ENCODE results near the gene ANKRD60. TPM values are rescaled to one million over a fixed set of nuclear protein-coding genes. Genes with fewer than 3 reads are reported as not detected.

Gene ANKRD60
- total RNA-seq, 2 donors from 2014 or later = not detected

DNA sequence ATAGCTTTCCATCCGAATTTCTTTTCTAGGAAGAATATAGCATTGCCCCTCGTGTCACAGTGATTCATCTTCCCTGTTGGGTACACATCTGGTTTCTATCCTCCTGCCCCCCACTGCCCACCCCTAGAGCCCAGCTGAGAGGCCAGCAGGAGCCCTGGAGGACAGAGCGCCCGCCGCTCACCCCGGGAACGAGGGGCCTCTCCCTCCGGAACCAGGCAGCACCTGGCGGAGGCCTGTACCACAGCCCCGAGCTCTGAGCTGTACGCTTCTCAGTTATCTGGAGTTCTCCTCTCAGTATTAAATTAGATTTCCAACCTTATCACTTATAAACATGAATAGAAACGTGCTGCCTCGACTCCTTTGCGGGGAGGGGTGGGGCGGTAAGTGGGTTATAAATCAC lies 6.0 kb downstream of the ANKRD60 start:
- Mint-ChIP-seq H3K36me3 (ENCODE audit: low read depth) (peaks cover 4% of the 10 kb centered on the region), H3K4me1 (peaks cover 7% of the 10 kb centered on the region), H3K9me3 (peaks cover 6% of the 10 kb centered on the region), H3K27ac (no peak overlapping the region), H3K4me3 (no peak overlapping the region), H3K27me3 (peaks cover 62% of the 10 kb centered on the region)
- ATAC-seq (replicated peaks) = no peak

DNA sequence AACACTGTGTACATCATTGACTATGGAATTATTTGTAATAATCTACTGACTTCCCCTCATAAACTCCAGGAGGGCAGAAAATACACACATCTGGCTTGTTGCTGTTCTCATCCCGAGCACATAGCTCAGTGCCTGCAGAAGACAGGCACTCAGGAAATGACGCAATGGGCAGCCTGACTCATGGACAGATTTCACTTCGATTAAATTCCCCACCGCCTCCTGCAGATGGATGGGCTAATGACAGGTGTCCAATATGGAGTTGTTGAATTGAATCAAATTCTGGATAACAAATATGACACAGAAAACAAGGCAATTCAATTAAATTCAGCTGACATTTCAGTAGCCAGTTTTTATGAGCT lies 9.1 kb downstream of the ANKRD60 start:
- peaks cover 6% of the 10 kb centered on the region for H3K9me3 Mint-ChIP-seq
- H3K4me1 Mint-ChIP-seq = peaks cover 7% of the 10 kb centered on the region
- no peak for ATAC-seq (replicated peaks)
- no peaks in the 10 kb centered on the region for H3K36me3 Mint-ChIP-seq (ENCODE audit: low read depth)
- H3K27me3 Mint-ChIP-seq = peaks cover 49% of the 10 kb centered on the region
- H3K27ac Mint-ChIP-seq = no peak overlapping the region
- H3K4me3 Mint-ChIP-seq = no peak overlapping the region

DNA sequence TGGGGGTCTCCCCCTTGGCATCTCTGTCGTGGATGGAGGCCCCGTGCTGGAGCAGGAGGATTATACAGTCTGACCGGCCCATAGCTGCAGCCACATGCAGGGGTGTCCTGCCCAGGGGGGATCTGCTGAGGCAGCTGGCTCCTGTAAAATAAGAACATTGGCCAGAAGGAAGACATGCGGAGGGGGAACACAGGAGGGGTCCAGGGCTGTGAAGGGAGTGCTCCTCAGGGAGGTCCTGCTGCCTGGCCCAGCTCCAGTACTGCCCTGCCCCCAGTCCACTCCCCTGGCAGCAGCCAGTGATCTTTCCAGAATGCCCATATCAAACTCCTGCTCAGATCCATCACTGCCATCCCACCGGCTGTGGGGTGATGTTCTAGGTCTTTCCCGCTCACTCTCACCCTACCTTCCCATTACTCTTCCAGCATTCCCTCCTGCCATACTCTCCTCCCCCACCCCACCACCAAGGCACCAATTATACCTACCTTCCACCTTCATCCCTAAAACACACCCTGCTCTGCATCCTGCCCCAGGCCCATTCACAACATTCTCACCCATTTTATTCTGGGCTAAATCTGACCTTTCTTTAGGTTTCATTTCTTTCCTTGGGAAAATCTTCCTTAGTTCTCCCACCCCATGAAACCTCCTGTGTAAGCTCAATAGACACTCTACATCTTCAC lies 9.7 kb downstream of the ANKRD60 start:
- H3K4me1 Mint-ChIP-seq = peaks cover 7% of the 10 kb centered on the region
- ATAC-seq (replicated peaks) = no peak
- no peak overlapping the region for H3K27ac Mint-ChIP-seq
- H3K4me3 Mint-ChIP-seq = no peak overlapping the region
- peaks cover 48% of the 10 kb centered on the region for H3K27me3 Mint-ChIP-seq
- H3K36me3 Mint-ChIP-seq (ENCODE audit: low read depth) = no peaks in the 10 kb centered on the region
- peaks cover 6% of the 10 kb centered on the region for H3K9me3 Mint-ChIP-seq

DNA sequence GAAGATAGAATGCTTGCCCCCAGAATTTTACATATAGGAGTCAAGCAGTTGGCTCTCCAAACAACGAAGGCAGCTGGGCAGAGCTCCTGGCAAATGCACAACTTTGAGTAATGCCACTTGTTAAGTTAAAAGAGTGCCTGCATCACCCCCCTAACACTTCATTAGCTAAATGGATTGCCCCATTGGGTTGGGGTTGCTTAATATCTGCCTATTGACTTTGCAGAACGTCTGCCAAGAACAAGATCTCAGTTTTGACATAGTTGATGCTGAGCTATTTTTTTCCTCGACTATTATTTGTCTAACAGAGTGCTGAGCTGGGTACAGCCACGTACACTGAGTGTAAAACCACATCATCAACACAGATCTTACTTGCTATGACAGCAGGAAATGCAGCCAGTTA lies 12.1 kb downstream of the ANKRD60 start:
- Mint-ChIP-seq H3K9me3 (peaks cover 6% of the 10 kb centered on the region), H3K27ac (no peak overlapping the region), H3K4me1 (no peaks in the 10 kb centered on the region), H3K36me3 (ENCODE audit: low read depth) (no peaks in the 10 kb centered on the region), H3K4me3 (no peak overlapping the region), H3K27me3 (peaks cover 33% of the 10 kb centered on the region)
- no peak for ATAC-seq (replicated peaks)

DNA sequence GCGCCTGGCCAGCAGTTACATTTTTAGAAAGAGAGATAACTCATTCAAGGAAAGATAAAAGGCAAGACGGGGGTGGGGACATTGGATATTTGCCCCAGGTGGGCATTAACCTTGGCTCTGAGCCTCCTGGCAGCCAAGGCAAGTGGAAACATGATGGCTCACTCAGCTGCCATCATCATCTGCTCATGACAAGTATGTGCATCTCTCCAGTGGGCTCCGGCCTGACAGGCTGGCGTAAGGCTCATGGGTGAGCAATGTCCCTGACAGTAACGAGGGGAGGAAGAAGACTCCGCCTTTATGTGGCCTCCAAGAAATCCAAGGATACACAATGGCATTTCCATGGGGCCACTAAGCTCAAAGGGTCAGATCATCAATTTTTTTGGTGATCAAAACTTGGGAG lies 13.3 kb downstream of the ANKRD60 start:
- Mint-ChIP-seq H3K27me3 (peaks cover 25% of the 10 kb centered on the region), H3K4me1 (no peaks in the 10 kb centered on the region), H3K27ac (no peak overlapping the region), H3K4me3 (no peak overlapping the region), H3K36me3 (ENCODE audit: low read depth) (no peaks in the 10 kb centered on the region), H3K9me3 (peaks cover 6% of the 10 kb centered on the region)
- ATAC-seq (replicated peaks) = no peak

DNA sequence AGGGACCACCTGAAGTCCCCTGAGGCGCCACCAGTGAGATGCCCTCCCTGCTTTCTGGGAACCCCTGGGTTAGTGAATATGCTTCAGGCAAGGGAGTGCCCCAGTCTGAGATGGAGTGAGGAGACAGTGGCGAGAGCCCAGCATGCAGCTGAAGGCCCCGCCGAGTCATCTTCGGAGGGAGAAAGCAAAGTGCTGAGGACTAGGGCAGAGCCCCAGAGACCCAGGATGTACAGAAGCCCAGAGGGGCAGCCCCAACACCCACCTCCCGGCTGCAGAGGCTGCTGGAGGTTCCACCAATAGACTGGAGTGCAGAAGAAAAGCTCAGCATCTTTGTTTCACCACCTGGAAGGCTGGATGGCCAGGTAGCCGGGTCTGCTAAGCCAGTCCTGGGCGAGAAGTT lies 14.1 kb downstream of the ANKRD60 start:
- no peaks in the 10 kb centered on the region for H3K36me3 Mint-ChIP-seq (ENCODE audit: low read depth)
- no peak overlapping the region for H3K27ac Mint-ChIP-seq
- no peaks in the 10 kb centered on the region for H3K4me1 Mint-ChIP-seq
- no peak overlapping the region for H3K4me3 Mint-ChIP-seq
- ATAC-seq (replicated peaks) = no peak
- peaks cover 19% of the 10 kb centered on the region for H3K27me3 Mint-ChIP-seq
- peaks cover 5% of the 10 kb centered on the region for H3K9me3 Mint-ChIP-seq

DNA sequence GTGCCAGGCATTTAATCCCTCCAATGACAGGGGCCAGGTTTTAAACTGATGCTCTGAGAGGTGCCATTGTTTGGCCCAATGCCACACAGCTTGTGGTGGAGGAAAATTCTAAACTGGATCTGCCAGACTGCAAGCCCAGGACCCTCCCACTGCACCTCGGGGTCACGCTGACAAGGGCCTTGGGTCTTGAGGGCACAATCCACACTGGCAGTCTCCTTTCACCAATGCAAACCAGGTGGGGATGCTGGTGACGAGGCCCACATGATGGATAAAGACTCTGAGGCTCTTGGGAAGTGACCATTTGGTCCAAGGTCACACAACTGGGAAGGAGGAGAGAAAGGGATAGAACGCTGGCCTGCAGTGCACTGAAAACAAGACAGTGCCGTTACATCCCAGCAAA lies 14.7 kb downstream of the ANKRD60 start:
- H3K27me3 Mint-ChIP-seq = peaks cover 13% of the 10 kb centered on the region

DNA sequence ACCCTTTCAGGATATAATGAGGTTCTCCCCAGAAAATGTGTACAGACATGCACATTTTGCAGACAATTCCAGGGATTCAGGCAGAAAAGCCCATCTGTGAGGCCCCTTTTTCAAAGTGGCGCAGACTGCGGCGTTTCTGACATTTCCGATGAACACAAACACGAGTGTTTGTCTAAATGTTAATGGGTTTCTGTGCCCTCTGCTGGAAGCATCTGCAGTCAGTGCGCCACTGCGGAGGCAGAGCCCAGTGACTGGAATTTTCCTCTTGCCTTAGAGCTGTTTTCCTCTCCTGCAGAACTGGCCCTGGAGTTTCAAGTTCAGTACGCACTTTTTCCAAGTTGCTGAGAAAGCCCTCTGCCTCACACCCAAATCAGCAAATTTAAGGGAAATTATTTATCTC lies 15.3 kb downstream of the ANKRD60 start:
- no peak for ATAC-seq (replicated peaks)
- Mint-ChIP-seq H3K27me3 (peaks cover 9% of the 10 kb centered on the region), H3K4me1 (no peaks in the 10 kb centered on the region), H3K9me3 (no peaks in the 10 kb centered on the region), H3K4me3 (no peak overlapping the region), H3K36me3 (ENCODE audit: low read depth) (no peaks in the 10 kb centered on the region), H3K27ac (no peak overlapping the region)

More for the DNA sequence above, 14.7 kb downstream of the ANKRD60 start:
- Mint-ChIP-seq H3K36me3 (ENCODE audit: low read depth) (no peaks in the 10 kb centered on the region), H3K4me3 (no peak overlapping the region), H3K27ac (no peak overlapping the region), H3K4me1 (no peaks in the 10 kb centered on the region), H3K9me3 (no peaks in the 10 kb centered on the region)
- ATAC-seq (replicated peaks) = no peak

DNA sequence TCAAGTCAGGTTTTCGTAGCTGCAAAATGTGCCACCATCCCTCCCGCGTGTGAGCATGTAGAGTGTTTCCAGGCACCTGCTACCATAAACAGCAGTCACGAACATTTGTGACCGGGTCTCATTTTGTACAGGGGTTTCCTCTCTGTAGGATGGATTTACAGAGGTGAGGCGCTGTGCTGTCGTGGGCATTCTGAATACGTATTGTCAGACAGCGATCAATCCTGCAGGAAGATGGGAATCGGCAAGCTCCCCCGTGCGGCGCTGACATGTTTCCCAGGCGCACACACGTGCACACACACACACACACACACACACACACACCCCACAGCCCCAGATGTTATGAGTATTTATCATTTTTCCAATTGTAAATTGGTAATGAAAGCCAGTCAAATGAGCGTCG lies 15.8 kb downstream of the ANKRD60 start:
- no peaks in the 10 kb centered on the region for H3K36me3 Mint-ChIP-seq (ENCODE audit: low read depth)
- no peak for ATAC-seq (replicated peaks)
- no peak overlapping the region for H3K4me3 Mint-ChIP-seq
- no peaks in the 10 kb centered on the region for H3K9me3 Mint-ChIP-seq
- H3K4me1 Mint-ChIP-seq = no peaks in the 10 kb centered on the region
- H3K27me3 Mint-ChIP-seq = peaks cover 9% of the 10 kb centered on the region
- H3K27ac Mint-ChIP-seq = no peak overlapping the region

DNA sequence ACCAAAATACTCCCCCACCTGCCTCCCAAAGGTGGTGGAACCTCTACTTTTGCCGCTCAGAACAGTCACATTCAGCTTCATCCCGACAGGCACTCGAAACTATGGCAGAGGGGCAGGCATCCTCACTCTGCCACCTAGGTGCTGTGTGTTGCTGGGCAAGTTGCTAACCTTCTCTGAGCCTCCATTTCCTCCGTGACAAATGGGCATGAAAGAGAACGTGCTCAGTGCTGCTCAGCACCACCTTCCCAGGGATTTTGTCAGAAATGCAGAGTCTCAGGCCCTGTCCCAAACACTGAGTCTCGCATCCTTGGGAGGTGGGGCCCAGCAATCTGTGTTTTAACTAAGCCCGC lies 18.1 kb downstream of the ANKRD60 start:
- Mint-ChIP-seq H3K27ac (no peak overlapping the region), H3K4me3 (no peak overlapping the region), H3K36me3 (ENCODE audit: low read depth) (no peaks in the 10 kb centered on the region), H3K9me3 (no peaks in the 10 kb centered on the region), H3K4me1 (no peaks in the 10 kb centered on the region), H3K27me3 (no peaks in the 10 kb centered on the region)
- ATAC-seq (replicated peaks) = no peak

DNA sequence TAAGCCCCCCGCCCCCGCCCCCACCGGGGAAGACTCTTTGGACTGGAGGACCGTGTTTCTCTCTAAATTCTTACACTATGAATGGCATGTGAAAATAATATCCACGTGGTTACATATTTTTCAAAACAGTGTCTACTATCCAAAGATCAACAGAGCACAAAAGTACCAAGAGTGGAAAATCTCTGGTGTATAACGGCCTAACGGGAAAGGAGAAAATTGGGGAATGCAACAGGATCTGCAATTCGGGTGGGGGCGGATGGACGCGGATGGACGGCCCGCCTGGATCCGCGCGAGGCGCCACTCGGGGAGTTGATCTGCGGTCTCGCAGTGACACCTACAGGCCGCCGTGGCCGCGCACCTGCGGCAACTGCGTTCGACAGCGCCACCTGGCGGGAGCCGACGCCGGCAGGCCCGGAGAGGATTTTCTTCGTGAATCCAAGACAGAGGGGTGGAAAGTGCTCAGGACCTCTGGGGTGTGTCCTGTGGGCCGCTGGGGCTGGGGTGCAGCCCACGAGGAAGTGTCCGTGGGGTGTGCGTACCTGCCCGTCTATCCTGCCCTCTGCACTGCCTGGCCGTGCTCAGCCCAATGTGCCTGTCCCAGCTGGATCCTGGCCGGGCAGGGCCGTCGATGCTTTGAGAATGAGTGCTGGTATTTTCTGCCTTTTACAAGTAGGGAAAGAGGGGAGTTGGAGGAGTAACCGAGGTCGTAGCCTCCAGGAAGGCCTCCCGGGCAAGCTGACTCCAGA lies 18.6 kb downstream of the ANKRD60 start:
- peak; percentile 87 for ATAC-seq (replicated peaks)
- H3K9me3 Mint-ChIP-seq = no peaks in the 10 kb centered on the region
- H3K27ac Mint-ChIP-seq = no peak overlapping the region
- H3K27me3 Mint-ChIP-seq = no peaks in the 10 kb centered on the region
- no peaks in the 10 kb centered on the region for H3K36me3 Mint-ChIP-seq (ENCODE audit: low read depth)
- no peak overlapping the region for H3K4me3 Mint-ChIP-seq
- H3K4me1 Mint-ChIP-seq = no peaks in the 10 kb centered on the region

DNA sequence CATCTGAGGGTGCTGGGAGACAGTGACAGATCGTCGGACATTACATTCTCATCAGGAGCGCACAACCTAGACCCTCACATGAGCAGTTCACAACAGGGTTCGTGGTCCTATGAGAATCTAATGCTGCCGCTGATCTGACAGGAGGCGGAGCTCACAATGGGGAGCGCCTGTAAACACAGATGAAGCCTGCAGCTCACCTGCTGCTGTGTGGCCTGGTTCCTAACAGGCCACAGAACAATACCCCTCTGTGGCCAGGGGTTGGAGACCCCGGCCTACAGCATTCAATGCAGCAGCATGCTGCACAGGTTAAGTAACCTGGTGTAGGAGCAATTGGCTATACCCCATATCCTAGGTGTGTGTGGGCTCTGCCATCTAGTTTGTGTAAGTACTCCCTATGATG lies 19.5 kb downstream of the ANKRD60 start:
- no peak overlapping the region for H3K4me3 Mint-ChIP-seq
- H3K27me3 Mint-ChIP-seq = no peaks in the 10 kb centered on the region
- H3K27ac Mint-ChIP-seq = no peak overlapping the region
- ATAC-seq (replicated peaks) = no peak
- no peaks in the 10 kb centered on the region for H3K36me3 Mint-ChIP-seq (ENCODE audit: low read depth)
- no peaks in the 10 kb centered on the region for H3K9me3 Mint-ChIP-seq
- no peaks in the 10 kb centered on the region for H3K4me1 Mint-ChIP-seq

DNA sequence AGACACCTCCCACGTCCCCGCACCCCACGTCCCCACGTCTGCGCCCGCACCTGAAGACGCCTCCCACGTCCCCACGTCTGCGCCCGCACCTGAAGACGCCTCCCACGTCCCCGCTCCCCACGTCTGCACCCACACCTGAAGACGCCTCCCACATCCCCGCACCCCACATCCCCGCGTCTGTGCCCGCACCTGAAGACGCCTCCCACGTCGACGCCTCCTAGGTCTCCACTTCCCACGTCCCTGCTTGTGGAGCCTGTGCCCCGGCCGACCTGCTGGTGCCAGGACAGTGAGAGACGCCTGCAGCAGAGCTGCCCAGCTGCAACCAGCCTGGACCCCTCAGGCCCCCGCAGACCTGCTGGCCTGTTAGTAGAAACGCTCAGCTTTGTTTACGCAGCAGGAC lies 22.6 kb downstream of the ANKRD60 start:
- H3K4me3 Mint-ChIP-seq = no peak overlapping the region

DNA sequence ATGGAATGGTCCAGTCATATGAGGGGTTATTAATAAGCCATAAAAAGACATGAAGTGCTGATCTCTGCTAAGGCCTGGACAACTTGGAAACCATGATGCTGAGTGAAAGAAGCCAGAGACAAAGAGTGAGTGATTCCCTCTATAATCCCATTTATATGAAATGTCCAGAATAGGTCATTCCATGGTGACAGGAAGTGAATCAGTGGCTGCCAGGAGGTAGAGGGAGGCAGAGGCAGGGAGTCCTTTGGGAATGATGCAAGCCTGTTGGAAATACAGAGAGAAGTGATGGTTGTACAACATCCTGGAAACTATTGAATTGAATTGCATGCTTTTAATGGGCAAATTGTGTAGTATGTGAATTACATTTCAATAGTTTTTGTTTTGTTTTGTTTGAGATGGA lies 26.4 kb downstream of the ANKRD60 start:
- Mint-ChIP-seq H3K9me3 (no peaks in the 10 kb centered on the region), H3K4me3 (no peak overlapping the region), H3K36me3 (ENCODE audit: low read depth) (no peaks in the 10 kb centered on the region), H3K27ac (no peak overlapping the region), H3K27me3 (no peaks in the 10 kb centered on the region), H3K4me1 (no peaks in the 10 kb centered on the region)
- no peak for ATAC-seq (replicated peaks)

More for the DNA sequence above, 22.6 kb downstream of the ANKRD60 start:
- H3K36me3 Mint-ChIP-seq (ENCODE audit: low read depth) = no peaks in the 10 kb centered on the region
- H3K27me3 Mint-ChIP-seq = no peaks in the 10 kb centered on the region
- no peaks in the 10 kb centered on the region for H3K9me3 Mint-ChIP-seq
- no peak for ATAC-seq (replicated peaks)
- H3K27ac Mint-ChIP-seq = no peak overlapping the region
- H3K4me1 Mint-ChIP-seq = no peaks in the 10 kb centered on the region

DNA sequence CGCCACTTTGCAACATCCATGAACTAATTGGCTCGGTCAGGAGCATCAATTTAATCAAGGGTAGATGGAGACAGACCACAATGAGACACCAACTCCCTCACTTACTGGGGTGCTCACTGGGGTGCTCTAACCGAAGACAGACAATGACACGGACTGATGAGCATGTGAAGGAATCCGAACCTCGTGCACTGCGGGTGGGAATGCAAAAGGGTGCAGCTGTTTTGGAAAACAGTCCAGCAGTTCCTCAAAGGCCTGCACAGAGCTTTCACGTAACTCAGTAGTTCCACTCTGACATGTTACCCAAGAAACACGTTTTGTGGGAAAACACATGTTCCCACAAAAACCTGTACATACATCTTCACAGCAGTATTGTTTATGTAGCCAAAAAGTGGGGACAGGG lies 26.8 kb downstream of the ANKRD60 start:
- no peaks in the 10 kb centered on the region for H3K9me3 Mint-ChIP-seq

More for the DNA sequence above, 26.8 kb downstream of the ANKRD60 start:
- H3K27ac Mint-ChIP-seq = no peak overlapping the region
- H3K4me3 Mint-ChIP-seq = no peak overlapping the region
- peaks cover 2% of the 10 kb centered on the region for H3K4me1 Mint-ChIP-seq
- H3K36me3 Mint-ChIP-seq (ENCODE audit: low read depth) = no peaks in the 10 kb centered on the region
- no peak for ATAC-seq (replicated peaks)
- no peaks in the 10 kb centered on the region for H3K27me3 Mint-ChIP-seq

Data from activated T-helper 17 cell treated with anti-CD3 and anti-CD28 coated beads, Interleukin-2, amount 50 U/mL, for 72 hours (primary cell).